Hepatocyte (in vitro differentiated cells): ENCODE data around the gene KNDC1. TPM values are rescaled to one million over a fixed set of nuclear protein-coding genes. Genes with fewer than 3 reads are reported as not detected.

Experiments
- DNase-seq: peaks from one replicate; pipeline ENCODE4 v3.0.0-alpha.2; 2016; ENCODE audit warnings: low spot score
- H2AFZ ChIP-seq: fragments of 200-600 bp; sonication (generic); 2 replicates; pipeline ENCODE4 v1.6.0; 2016; ENCODE audit warnings: antibody characterized with exemption, mild to moderate bottlenecking
- H3K27ac ChIP-seq: fragments of 200-600 bp; sonication (generic); 2 replicates; pipeline ENCODE4 v1.5.1; 2016; ENCODE audit warnings: mild to moderate bottlenecking
- H3K27me3 ChIP-seq: fragments of 200-600 bp; sonication (generic); 2 replicates; pipeline ENCODE4 v1.6.1; 2016
- H3K36me3 ChIP-seq: fragments of 200-600 bp; sonication (generic); replicated peaks from 2 replicates; pipeline ENCODE4 v1.5.1; 2016; ENCODE audit warnings: low read depth; ENCODE audit not compliant: insufficient read depth
- H3K4me1 ChIP-seq: fragments of 200-600 bp; sonication (generic); 2 replicates; pipeline ENCODE4 v1.5.1; 2016; ENCODE audit warnings: mild to moderate bottlenecking, moderate library complexity; ENCODE audit not compliant: insufficient read depth
- H3K4me2 ChIP-seq: fragments of 200-600 bp; sonication (generic); 2 replicates; pipeline ENCODE4 v1.6.0; 2016
- H3K4me3 ChIP-seq: fragments of 200-600 bp; sonication (generic); 2 replicates; pipeline ENCODE4 v1.5.1; 2016; ENCODE audit warnings: mild to moderate bottlenecking
- H3K79me2 ChIP-seq: fragments of 200-600 bp; sonication (generic); 2 replicates; pipeline ENCODE4 v1.6.0; 2017; ENCODE audit warnings: mild to moderate bottlenecking
- H3K9me2 ChIP-seq: fragments of 200-600 bp; sonication (generic); replicated peaks from 2 replicates; pipeline ENCODE4 v1.6.0; 2017; ENCODE audit warnings: mild to moderate bottlenecking; ENCODE audit not compliant: insufficient read depth
- H3K9me3 ChIP-seq: fragments of 200-600 bp; sonication (generic); 2 replicates; pipeline ENCODE4 v1.5.1; 2016; ENCODE audit warnings: low read depth, mild to moderate bottlenecking
- H4K20me1 ChIP-seq: fragments of 200-600 bp; sonication (generic); 2 replicates; pipeline ENCODE4 v1.6.0; 2016; ENCODE audit warnings: mild to moderate bottlenecking; ENCODE audit not compliant: insufficient read depth, poor library complexity, severe bottlenecking
- CTCF ChIP-seq: fragments of 200-600 bp; sonication (generic); IDR thresholded peaks from 2 replicates; pipeline ENCODE4 v1.5.1; 2016; ENCODE audit warnings: antibody characterized with exemption, mild to moderate bottlenecking; ENCODE audit not compliant: poor library complexity
- EZH2 ChIP-seq: fragments of 200-600 bp; sonication (generic); IDR thresholded peaks from 2 replicates; pipeline ENCODE4 v1.6.1; 2016; ENCODE audit warnings: antibody characterized with exemption, mild to moderate bottlenecking, borderline replicate concordance
- EZH2phosphoT487 ChIP-seq: fragments of 200-600 bp; sonication (generic); IDR thresholded peaks from one replicate; pipeline ENCODE4 v1.6.1; 2018; ENCODE audit warnings: antibody characterized with exemption, mild to moderate bottlenecking, low read depth, moderate library complexity; ENCODE audit not compliant: unreplicated experiment, severe bottlenecking
- WGBS: methylation state at CpG from one replicate; pipeline ENCODE4 v1.1.6; 2016; ENCODE audit warnings: low lambda C conversion rate; ENCODE audit errors: missing lambda C conversion rate; 5-methylcytosine and 5-hydroxymethylcytosine counted together
- polyA plus RNA-seq: library from polyadenylated mRNA; unstranded; fragments of >200 nt; fragmentation: Nextera tagmentation; extraction: Ambion mirVana; gene quantifications from 2 replicates; pipeline ENCODE4 v1.2.1, GENCODE V29; 2016
- total RNA-seq: library from RNA; depleted of rRNA; stranded (reverse); fragments of >200 nt; gene quantifications from 2 replicates; pipeline ENCODE4 v1.2.3, GENCODE V29; 2014

KNDC1 gene
- total and polyA plus RNA-seq, 2 experiments from 2014 or later, result 3.8 to 4.3 TPM

- Histone ChIP-seq H3K9me3 (no peaks in the 10 kb centered on the region), H3K27ac (no peak overlapping the region), H3K27me3 (peaks cover 45% of the 10 kb centered on the region), H3K79me2 (no peaks in the 10 kb centered on the region), H3K4me1 (no peaks in the 10 kb centered on the region), H3K4me3 (no peak overlapping the region), H3K36me3 (no peaks in the 10 kb centered on the region), H2AFZ (no peak overlapping the region), H4K20me1 (no peaks in the 10 kb centered on the region), H3K4me2 (no peak overlapping the region), H3K9me2 (no peaks in the 10 kb centered on the region)
- no peak for DNase-seq
- WGBS, result 94% methylated on average over 10 of the region's 21 CpGs
- no peak for TF ChIP-seq EZH2
- no peak for TF ChIP-seq EZH2phosphoT487
- TF ChIP-seq CTCF, result no peak
Observed at GRCh38 chr10:133227256-133227655, 67.2 kb downstream of the KNDC1 start.

- peak overlapping the region; percentile 68 for H3K4me2 ChIP-seq
- H3K4me1 ChIP-seq, result no peaks in the 10 kb centered on the region
- no peaks in the 10 kb centered on the region for H3K79me2 ChIP-seq
- H3K4me3 ChIP-seq, result no peak overlapping the region
- WGBS, result 20% methylated on average over 39 of the region's 58 CpGs
- no peak overlapping the region for H2AFZ ChIP-seq
- H4K20me1 ChIP-seq, result no peaks in the 10 kb centered on the region
- H3K9me2 ChIP-seq, result no peaks in the 10 kb centered on the region
- no peaks in the 10 kb centered on the region for H3K36me3 ChIP-seq
- H3K9me3 ChIP-seq, result no peaks in the 10 kb centered on the region
- no peak overlapping the region for H3K27ac ChIP-seq
- DNase-seq, result no peak
- TF ChIP-seq CTCF, result no peak
- TF ChIP-seq EZH2, result peak; percentile 81
- peaks cover 66% of the 10 kb centered on the region for H3K27me3 ChIP-seq
Observed at GRCh38 chr10:133229265-133230043, 69.4 kb downstream of the KNDC1 start.

- Histone ChIP-seq H3K79me2 (no peaks in the 10 kb centered on the region), H3K9me3 (no peaks in the 10 kb centered on the region), H3K4me2 (peak within 1 kb of the TSS; percentile 72), H3K4me1 (no peaks in the 10 kb centered on the region), H3K4me3 (no peak within 1 kb of the TSS), H3K9me2 (no peaks in the 10 kb centered on the region), H4K20me1 (no peaks in the 10 kb centered on the region), H3K27me3 (peaks cover 67% of the 10 kb centered on the region), H3K27ac (no peak within 1 kb of the TSS), H2AFZ (no peak within 1 kb of the TSS), H3K36me3 (no peaks in the 10 kb centered on the region)
- TF ChIP-seq EZH2phosphoT487 (no peak), CTCF (no peak), EZH2 (no peak)
- DNase-seq, result no peak
- WGBS, result 0% methylated on average over 9 of the region's 49 CpGs
Observed at GRCh38 chr10:133230044-133230361, 70.0 kb downstream of the KNDC1 start, which contains the start of gene UTF1. UTF1 (plus strand) TSS chr10:133230217; CDS start chr10:133230289, 72 bp downstream.
